Nephron progenitor cell (in vitro differentiated cells): ENCODE measurements around the gene SALL1.
A peak's percentile ranks its signal among the peaks of the same experiment; 100 is the strongest.

Experiments used
- DNase-seq: peaks from one replicate; pipeline ENCODE4 v3.0.0; 2021
- H3K27ac Mint-ChIP-seq: 2 replicates; pipeline ENCODE4 v1.8.0; 2021; ENCODE audit warnings: mild to moderate bottlenecking, moderate library complexity, mixed read lengths
- H3K27me3 Mint-ChIP-seq: 2 replicates; pipeline ENCODE4 v1.8.0; 2021; ENCODE audit warnings: mild to moderate bottlenecking, low read depth, mixed read lengths; ENCODE audit not compliant: poor library complexity
- H3K36me3 Mint-ChIP-seq: 2 replicates; pipeline ENCODE4 v1.8.0; 2021; ENCODE audit warnings: low read depth, mixed read lengths
- H3K4me1 Mint-ChIP-seq: 2 replicates; pipeline ENCODE4 v1.8.0; 2021; ENCODE audit warnings: mixed read lengths
- H3K4me3 Mint-ChIP-seq: 2 replicates; pipeline ENCODE4 v1.8.0; 2021; ENCODE audit warnings: mild to moderate bottlenecking, moderate library complexity, mixed read lengths
- H3K9me3 Mint-ChIP-seq: 2 replicates; pipeline ENCODE4 v1.8.0; 2021; ENCODE audit warnings: mild to moderate bottlenecking, moderate library complexity, mixed read lengths
- TF ChIP-seq, protein P1 (sequence below): fragments of 200-600 bp; sonication (generic); IDR thresholded peaks from 2 replicates; pipeline ENCODE4 v1.5.0; 2021; ENCODE audit warnings: antibody characterized with exemption

Gene SALL1

DNA sequence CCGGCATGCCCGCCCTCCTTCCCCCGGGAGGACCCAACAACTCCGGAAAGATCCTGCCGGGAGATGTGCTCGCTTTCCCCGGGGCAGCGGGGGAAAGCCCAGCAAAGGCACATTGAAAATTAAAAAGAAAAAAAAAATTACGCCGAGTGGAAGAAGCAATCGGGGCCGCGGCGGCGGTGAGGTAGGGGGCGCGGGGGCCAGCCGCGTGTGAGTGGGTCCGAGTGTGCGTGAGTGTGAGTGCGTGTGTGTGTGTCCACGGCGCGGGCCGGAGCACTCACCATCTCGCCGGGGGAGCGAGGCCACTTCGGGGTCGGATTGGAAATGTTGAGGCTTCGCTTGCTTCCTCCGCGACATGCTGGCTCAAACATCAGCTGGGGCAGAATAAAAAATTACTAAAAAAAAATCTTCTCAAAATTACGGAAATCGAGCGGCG is at the start of gene SALL1:
Gene SALL1 (minus strand): TSS at position 383 of the 433 bp plus-strand sequence. CDS start 29 bp downstream, at position 354.
- Mint-ChIP-seq H3K4me1 (peaks cover 44% of the 10 kb centered on the region), H3K9me3 (no peaks in the 10 kb centered on the region), H3K27me3 (no peaks in the 10 kb centered on the region), H3K27ac (peak within 1 kb of the TSS; percentile 99), H3K4me3 (peak within 1 kb of the TSS; percentile 97), H3K36me3 (peaks cover 29% of the 10 kb centered on the region)
- TF ChIP-seq, protein P1, sequence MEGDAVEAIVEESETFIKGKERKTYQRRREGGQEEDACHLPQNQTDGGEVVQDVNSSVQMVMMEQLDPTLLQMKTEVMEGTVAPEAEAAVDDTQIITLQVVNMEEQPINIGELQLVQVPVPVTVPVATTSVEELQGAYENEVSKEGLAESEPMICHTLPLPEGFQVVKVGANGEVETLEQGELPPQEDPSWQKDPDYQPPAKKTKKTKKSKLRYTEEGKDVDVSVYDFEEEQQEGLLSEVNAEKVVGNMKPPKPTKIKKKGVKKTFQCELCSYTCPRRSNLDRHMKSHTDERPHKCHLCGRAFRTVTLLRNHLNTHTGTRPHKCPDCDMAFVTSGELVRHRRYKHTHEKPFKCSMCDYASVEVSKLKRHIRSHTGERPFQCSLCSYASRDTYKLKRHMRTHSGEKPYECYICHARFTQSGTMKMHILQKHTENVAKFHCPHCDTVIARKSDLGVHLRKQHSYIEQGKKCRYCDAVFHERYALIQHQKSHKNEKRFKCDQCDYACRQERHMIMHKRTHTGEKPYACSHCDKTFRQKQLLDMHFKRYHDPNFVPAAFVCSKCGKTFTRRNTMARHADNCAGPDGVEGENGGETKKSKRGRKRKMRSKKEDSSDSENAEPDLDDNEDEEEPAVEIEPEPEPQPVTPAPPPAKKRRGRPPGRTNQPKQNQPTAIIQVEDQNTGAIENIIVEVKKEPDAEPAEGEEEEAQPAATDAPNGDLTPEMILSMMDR = no peak
- DNase-seq = peak; percentile 37

DNA sequence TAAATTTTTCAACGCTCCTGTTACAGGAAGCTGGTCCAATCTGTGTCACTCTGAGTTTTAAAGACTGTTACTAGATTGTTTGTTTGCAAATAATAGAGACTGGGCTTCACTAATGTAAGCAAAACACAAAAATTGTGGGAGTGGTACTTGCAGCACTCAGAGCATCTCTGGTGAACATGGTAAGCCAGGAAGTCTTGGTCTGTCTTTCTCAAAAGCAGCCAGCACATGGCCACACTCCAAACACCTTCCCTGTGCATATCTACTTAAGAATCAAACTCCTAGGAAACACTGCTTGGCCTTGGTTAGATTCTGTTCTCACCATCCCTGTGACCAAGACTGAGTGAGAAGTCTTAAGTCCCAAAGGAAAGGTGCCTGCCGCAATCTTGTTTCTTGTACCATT is 49.7 kb upstream of the SALL1 start:
- H3K27ac Mint-ChIP-seq = no peak overlapping the region
- TF ChIP-seq, protein P1 = no peak
- H3K36me3 Mint-ChIP-seq = peaks cover 54% of the 10 kb centered on the region
- H3K4me1 Mint-ChIP-seq = peaks cover 28% of the 10 kb centered on the region
- peaks cover 37% of the 10 kb centered on the region for H3K9me3 Mint-ChIP-seq
- no peak for DNase-seq
- no peak overlapping the region for H3K4me3 Mint-ChIP-seq
- H3K27me3 Mint-ChIP-seq = peaks cover 3% of the 10 kb centered on the region

DNA sequence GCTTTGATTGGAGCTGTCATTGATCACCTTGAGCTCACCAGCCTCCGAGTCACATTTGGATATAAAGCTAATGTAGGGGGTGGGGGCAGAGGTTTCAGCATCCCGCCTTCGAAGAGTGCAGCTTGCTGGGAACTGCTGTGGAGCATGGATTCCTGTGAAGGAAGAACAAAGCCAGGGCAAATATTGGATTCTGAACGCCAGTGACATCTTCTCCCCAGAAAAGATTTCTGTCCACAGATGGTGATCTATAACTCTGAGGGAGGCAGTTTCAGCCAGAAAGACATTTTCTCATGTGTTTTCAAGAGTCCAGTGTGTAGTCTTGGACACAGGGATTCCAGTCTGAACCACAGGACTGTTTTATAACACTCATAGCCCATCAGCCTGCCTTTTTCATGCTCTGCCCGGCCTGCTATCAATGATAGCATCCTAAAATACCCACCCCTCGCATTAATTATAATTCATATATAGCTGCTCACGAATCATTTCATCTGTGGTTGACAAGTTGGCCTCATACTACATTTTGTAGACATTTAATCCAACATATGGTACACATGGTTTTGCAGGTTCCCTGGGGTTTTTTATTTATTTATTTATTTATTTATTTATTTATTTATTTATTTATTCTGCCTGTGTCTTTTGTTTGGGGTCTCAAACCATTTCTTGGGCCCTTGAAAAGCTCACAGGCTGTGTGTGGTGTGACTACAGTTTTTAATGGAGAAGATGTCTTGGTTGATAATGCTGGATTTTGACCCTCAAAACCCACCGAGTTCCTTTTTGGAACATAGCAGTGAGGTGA is 47.1 kb upstream of the SALL1 start:
- TF ChIP-seq, protein P1 = no peak
- Mint-ChIP-seq H3K27me3 (peaks cover 6% of the 10 kb centered on the region), H3K4me3 (no peak overlapping the region), H3K27ac (no peak overlapping the region), H3K4me1 (peaks cover 34% of the 10 kb centered on the region), H3K36me3 (peaks cover 39% of the 10 kb centered on the region), H3K9me3 (peaks cover 33% of the 10 kb centered on the region)
- DNase-seq = no peak

DNA sequence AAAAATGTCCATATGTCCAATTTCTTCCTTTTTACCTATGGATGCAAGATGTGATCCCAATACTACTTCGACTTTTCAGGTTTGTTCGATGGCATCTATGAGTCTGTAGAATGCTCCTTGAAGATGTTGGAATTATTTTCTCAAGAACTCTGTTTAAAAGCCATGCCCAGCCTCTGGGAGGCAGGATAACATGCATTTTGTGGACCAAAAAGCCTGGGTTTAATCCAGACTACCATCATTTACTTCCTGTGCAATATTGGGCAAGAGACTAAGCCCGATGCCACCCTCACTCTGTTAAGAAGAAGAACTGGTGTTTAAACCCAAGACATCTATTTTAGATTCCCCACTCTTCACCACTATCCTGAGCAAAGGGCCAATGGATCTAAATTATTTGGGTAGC is 42.8 kb upstream of the SALL1 start:
- TF ChIP-seq, protein P1 = no peak
- no peak overlapping the region for H3K4me3 Mint-ChIP-seq
- H3K9me3 Mint-ChIP-seq = peaks cover 4% of the 10 kb centered on the region
- peaks cover 62% of the 10 kb centered on the region for H3K4me1 Mint-ChIP-seq
- H3K27me3 Mint-ChIP-seq = peaks cover 11% of the 10 kb centered on the region
- DNase-seq = no peak
- peaks cover 18% of the 10 kb centered on the region for H3K36me3 Mint-ChIP-seq
- no peak overlapping the region for H3K27ac Mint-ChIP-seq

DNA sequence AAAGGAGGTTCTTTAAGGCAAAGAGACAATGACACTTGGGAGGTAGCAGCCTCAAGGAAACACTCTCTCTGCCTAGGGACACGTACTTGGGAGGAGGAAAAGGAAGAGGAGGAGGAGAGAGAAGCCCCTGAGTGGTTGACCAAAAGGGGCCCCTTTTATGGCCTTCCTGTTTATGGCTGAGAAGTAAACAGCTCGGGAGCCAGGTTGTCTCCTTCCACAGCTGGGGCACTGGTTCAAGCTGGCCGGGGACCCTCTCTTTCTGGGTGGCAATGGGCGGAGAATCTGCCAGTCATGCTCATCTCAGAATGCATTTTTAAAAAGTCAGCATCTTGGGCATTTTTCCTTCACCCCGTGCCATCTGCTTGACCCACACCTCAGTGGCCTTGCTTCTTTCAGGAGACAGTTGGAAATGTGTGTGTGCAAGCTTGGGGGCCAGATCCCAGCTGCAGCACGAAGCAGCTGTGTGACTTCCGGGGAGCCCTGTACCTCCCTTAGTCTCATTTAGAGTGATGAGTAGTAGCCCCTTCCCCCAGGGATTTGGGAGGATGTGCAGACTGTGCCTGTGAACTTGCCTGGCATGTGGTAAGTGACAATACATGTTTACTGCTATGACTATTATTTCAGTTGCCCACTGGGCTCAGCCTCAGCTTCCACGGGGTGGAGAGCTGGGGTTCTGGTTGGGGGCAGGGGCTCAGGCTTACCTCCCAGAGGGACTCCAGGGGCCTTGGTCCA is 33.8 kb upstream of the SALL1 start:
- Mint-ChIP-seq H3K36me3 (no peaks in the 10 kb centered on the region), H3K27me3 (peaks cover 7% of the 10 kb centered on the region), H3K27ac (peak overlapping the region; percentile 94), H3K4me1 (peaks cover 93% of the 10 kb centered on the region), H3K4me3 (peak overlapping the region; percentile 60), H3K9me3 (no peaks in the 10 kb centered on the region)
- TF ChIP-seq, protein P1 = no peak
- peak; percentile 25 for DNase-seq
